Stimulated activated CD4-positive, alpha-beta T cell treated with anti-CD3 and anti-CD28 coated beads, Interleukin-15, amount 100 ng/mL, for 24 hours (primary cell): Measurements from ENCODE around the gene PACRG.

Experiments used
- DNase-seq: peaks from one replicate; pipeline ENCODE4 v3.0.0-alpha.2; 2020

The PACRG gene

DNA sequence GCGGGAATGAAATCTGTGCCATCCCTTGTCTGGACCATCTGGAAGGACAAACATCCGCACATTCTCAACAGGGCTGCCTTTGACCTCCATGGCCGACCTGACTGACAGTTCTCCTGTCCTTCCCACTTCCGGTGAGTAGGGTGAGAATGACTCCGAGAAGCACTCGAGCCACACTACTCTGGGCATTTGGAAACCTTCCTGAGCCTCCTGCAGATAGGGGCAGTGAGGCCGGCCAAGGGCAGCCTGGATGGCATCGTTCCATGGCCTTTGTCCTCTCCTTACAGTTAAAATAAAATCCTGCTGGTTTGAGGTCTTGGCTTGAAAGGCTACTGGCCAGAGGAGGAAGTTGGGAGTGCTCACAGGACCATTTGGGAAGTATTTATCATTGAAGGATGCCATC lies 615.8 kb downstream of the PACRG start:
- no peak for DNase-seq

DNA sequence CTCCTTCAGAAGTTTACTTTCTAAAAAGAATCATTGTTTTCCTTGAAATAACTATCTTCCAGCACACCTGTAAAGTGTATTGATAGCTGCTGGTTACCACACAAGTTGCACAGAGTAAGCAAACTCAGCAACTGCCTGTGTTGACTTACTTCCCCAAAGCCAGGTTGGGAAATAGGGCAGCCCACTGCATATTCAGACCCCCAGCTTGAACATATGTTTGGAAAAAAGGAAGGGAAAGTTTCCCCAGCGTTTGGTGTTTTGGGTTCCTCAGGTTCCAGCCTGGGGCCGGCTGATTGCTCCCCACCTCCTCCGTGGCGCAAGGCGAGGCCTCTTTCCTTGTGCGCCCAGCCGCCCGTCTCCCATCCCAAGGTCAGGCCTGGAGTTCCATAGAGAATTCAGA lies 616.6 kb downstream of the PACRG start:
- DNase-seq: no peak

DNA sequence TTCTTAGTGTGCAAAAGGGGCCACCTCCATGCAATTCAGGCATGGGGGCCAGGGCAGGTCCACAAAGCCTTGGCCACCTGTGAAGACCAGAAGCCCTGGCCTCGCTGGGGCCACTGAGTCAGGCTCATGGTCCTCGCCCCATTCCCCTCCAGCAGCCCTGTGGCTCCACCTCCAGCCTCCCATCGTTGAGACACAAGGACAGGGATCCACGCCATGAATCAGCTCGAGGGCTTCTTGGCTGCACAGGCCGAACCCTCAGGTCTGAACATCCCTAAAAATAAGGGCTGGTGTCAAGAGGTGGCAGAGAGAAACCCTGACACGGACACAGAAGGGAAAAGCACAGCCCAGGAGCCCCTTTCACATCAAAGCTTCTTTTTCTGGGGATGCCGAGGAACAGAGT lies 618.2 kb downstream of the PACRG start:
- DNase-seq: no peak

DNA sequence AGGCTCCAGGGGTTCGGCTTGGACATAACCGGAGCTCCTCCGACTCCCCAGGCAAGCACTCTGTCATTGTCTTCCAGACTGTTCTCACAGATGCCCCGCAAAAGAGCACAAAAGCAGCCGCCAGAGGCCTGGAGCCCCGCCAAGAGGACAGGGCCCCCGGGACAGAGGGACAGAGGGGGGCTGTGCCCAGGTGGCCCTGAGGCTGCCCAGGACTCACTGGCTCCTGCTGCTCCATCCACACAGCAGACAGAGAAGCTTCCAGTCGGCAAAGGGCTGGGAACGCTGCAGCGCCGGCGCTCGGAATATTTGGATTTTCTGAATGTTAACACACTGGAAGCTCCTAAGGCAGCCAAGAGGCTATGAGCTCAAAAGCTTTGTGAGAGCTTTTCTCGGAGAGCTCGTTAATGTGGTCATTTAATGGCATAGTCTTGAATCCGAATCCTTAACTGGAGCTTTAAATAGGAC lies 618.8 kb downstream of the PACRG start:
- no peak for DNase-seq

DNA sequence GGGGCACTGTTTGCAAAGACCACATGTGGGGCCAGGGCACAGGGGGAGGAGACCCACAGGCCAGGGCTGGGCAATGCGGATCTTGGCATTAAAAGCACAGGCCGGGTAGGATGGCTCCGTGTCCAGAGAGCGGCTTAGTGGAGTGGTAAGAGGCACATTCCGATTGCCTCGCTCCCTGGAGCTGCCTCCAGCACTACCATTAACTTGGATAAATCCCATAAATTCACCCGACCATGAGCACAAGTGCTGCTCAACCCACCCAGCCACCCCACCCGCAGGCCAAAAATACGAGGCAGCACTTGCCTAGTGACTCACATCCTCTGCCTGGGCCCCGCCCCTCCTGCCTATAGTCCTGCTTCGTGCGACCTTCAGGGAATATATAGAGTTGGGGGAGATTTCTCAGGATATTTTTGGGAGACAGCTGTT lies 619.3 kb downstream of the PACRG start:
- DNase-seq: no peak

DNA sequence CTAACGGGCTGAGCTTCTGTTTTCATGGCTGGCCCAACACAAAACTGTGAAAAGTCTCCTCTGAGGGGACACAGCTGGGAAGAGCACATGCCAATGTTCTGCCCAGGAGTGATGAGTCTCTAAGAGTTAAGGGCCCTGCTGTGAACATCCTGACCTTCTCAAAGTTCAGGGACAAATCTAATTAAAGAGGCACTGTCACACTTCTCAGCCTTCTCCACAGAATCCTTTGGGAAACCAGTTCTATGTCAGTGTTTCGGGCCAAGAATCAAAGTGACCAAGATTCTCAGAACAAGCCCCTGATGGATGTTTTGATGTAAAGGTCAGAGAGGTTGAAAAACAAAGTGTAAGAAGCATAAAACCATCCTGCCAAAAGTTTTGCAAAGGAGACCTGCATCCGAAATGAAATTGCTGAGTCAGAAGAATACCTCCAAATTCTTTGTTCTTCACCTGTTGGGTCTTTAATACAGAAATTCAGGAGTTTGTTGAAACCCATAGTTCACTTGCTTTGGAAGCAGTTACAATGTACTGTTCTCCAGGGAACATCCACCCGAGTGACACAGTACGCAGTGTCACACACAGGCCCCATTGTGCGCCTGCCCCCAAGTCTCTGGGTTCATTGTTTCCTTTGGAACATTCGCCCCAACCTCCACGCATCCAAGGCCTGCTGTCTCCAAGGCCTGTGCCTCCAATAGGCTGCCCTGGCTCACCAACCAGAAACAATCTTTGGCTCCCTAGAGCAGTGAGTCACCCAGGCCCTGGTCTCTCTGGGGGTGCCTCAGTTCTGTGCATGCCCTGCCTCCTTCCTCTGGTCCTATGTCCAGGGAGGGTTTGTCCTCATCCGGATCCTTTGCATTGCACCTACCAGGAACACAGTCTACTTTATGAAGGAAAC lies 621.3 kb downstream of the PACRG start:
- DNase-seq: no peak

DNA sequence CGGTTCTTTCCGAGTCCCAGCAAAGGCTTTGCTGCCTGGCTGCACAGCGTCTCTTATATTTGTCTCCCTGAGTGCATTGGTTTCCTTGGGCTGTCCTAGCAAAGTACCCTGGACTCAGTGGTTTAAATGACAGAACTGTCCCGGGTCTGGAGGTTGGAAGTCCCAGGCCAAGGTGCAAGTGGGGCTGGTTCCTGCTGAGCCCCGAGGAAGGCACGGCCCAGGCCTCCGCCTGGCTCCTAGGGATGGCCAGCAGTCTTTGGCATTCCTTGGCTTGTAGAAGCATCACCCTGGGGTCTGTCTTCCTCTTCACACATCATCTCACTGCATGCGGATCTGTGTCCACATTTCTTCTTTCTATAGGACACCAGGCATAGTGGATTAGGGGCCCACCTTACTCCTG lies 621.9 kb downstream of the PACRG start:
- no peak for DNase-seq

DNA sequence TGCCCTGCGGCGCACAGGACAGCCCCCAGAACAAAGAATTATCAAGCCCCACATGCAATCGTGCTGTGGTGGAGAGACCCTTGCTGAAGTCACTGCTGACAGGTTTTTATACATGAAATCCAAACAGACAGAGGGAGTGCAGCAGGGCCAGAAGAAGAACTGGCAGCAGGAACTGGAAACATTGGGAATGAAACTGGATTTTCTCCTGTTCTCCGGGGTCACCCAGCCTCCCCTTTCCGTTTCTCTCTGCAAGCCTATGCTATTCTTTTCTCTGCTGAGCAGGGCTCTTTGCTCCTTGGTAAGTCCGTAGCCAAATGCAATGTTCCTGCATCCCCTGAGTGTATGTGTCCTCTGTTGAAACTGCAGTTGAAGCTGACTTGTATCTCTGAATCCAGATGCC lies 623.2 kb downstream of the PACRG start:
- no peak for DNase-seq

DNA sequence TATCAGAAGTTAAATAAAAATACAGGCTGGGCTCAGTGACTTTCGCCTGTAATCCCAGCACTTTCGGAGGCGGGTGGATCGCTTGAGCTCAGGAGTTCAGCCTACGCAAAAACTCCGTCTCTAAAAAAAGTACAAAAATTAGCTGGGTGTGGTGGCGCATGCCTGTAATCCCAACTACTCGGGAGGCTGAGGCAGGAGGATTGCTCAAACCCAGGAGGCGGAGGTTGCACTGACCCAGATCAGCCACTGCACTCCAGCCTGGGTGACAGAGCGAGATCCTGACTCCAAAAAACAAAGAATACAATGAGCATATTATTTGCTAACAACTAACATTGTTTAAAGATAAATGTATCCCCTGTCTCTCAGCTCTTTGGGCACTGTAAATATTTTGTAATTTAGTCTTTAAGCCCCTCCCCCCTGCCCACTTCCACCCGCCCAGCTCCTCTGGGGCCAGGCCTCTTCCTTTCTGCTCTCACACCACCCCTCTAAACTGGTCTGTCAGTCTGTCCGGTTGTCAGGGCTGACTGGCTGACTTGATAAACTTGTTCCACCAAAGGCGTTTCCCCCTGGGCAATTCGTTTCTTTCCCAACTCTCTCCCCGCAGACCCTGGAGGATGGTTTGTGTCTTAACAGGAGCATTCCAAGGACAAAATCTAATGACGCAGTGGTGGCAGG lies 624.4 kb downstream of the PACRG start:
- DNase-seq: no peak

DNA sequence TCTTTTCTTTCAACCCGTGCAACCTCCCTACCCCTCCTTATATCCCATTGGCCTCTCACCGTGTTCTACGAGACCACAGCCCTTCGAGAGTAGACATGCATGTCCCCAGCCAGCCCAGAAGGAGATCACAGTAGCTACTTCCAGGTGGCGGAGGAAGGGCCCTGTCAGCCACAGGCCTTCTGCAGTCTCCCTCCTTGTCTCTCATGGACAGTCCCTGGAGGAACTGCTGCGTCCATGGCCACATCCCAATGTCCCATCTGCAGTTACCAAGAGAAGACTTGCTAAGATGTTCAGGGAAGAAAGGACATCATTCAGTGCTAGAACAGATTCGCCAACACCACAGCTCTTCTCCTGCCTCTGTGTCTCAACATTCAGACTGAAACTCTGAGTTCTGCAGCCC lies 625.2 kb downstream of the PACRG start:
- DNase-seq: no peak

DNA sequence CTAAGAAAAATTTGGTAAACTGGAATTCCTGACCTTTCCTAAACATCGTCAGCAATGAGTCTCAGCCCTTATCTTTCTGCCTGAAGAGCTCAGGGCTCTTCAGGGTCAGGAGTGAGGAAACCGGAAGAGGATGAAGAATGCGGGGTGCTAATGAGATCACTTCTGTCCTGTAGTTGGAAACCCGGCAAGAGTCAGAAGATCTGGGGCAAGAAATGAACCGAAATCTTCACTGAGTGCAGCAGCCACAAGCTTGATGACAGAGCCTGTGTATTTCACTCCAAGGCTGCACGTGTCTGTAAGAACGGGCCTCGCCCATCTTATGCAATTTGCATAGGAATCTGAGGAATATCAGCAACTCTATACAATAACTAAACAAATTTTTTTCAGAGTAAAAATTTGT lies 626.3 kb downstream of the PACRG start:
- DNase-seq: no peak

DNA sequence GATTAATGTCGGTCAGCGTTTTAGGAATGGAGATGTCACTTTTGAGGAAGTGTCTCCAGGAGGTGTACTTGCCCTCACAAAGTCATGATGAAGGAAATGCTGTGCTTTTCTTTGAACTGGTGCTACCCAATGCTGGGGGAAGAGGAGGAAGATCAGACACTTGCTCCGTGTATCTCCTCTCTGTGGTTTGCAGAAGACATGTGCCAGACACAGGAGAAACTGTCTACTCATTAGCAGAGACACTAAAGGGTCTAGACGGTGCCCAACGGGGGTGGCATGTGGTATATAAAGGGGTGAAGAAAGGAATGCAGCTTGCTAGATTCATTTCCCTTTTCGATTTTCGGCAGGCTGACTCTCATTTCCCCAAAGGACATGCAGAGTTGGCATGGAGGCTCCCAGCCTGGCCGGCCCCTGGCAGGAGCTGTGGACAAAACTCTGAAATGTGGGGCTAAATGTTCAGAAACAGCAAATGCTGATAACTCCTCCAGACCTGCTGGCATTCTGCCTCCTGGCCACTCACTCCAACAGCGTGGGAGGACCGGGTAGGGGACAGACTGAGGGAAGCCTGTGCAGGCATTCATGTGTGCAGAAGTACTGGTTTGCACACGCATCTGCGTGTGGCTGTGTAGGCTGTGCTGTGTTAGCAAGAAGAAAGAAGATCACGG lies 627.1 kb downstream of the PACRG start:
- no peak for DNase-seq

DNA sequence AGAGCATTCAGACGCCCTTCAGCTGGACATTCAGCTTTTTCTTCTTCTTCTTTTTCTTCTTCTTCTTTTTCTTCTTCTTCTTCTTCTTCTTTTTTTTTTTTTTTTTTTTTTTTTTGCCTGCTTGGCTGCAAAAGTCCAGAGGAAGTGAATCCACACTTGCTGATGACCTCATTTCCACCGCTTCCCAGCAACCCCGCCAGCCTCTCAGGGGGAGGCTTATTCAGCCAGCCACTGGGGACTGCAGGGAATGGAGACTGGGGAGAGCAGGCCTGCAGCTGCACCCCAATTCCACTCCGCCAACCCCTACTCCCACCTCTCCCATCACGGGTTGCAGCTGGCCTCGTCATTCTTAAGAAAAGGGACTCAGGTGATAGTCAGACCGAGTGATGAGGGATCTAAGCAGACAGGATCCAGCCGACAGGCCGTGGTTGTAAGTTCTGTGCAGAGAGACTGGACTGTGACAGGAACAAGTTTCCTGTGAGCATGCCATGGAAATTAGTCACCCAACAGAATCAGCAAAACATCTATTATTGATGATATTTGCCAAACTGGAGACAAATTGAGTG lies 627.7 kb downstream of the PACRG start:
- DNase-seq: no peak

DNA sequence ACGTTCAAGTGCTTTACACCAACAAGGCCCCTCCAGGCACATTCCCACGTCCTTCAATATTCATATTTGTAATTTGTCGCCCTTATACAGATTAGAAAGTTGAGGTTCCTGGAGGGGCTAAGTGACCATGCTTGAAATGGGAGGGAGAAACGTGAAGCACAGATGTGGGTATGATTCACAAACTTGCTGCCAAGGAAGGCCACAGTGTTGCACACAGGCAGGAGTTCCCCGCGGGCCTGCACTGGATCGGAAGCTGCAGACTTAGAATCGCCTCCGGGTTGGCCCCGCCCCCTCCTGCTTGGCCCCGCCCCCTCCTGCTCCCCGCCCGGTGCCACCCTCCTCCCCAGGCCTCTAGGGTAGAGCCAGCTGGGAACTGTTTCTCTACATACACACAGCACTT lies 628.5 kb downstream of the PACRG start:
- no peak for DNase-seq

DNA sequence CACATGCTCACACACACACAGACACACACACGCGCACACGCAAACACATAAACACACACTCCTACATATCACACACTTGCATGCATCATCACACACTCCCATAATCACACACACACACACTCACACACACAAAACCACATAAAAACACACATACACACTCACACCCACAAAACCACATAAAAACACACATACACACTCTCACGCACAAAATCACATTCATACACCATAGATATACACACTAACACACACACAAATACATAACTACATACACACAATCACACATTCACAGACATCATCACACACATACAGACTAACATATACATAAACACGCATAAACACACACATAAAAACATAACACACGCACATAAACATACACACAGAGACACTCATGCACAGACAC lies 629.0 kb downstream of the PACRG start:
- DNase-seq: no peak

DNA sequence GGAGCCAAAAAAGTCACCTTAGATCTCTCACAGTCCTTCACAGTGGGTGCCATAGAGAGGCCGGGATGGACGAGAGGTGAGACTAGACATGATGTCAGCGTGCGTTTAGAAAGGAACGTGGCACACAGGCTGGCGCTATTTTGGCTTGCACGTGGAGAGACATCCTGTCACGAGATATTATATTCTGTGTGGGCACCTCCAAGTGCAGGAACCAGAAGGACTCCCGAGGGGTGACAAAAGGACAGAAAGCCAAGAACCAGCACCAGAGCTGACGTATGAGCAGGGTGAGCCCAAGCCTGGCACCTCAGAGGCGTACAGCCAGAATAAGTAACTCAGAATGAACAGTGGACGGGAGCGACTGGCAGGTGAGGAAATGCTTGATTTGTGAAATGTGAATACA lies 636.9 kb downstream of the PACRG start:
- no peak for DNase-seq
